ENCODE results near the gene ACTL10. TPM values are rescaled to one million over a fixed set of nuclear protein-coding genes. Genes with fewer than 3 reads are reported as not detected.
A peak's percentile ranks its signal among the peaks of the same experiment; 100 is the strongest.

The ACTL10 gene
- total and polyA plus RNA-seq, 2 of the 13 experiments (the other 11 are each of a cell fraction or from before 2014, with no cell fraction given), result not detected

GRCh38 chr20:33667676-33668465, 1.1 kb downstream of the ACTL10 start (continued):
- TF ChIP-seq ZNF512 (CRISPR knock-in tag; IDR thresholded peaks at IDR 0.05) (no peak), ZNF674 (CRISPR knock-in tag; IDR thresholded peaks at IDR 0.05; ENCODE audit: low read depth) (0 out of 2 replicates have a peak, but pooled peaks have one; percentile 12), FOXO1 (CRISPR knock-in tag; IDR thresholded peaks at IDR 0.05) (peak; percentile 19; the same call in 1 of the 2 replicates), ZEB1 (IDR thresholded peaks at IDR 0.05; ENCODE audit: insufficient replicate concordance, low read depth) (no peak), HIVEP1 (CRISPR knock-in tag; IDR thresholded peaks at IDR 0.05) (peak; percentile 38; the same call in 1 of the 2 replicates), POLR2A (IDR thresholded peaks at IDR 0.05; ENCODE audit: insufficient read depth in 1 of 2, low read depth in 2 of 2, low read length in 2 of 2) (0 out of 4 replicates have a peak, but pooled peaks of 1 of the 2 experiments have one; percentile 26), ZNF567 (CRISPR knock-in tag; IDR thresholded peaks at IDR 0.05; ENCODE audit: borderline replicate concordance) (no peak), RXRA (CRISPR knock-in tag; IDR thresholded peaks at IDR 0.05) (peak; percentile 45), ZNF563 (CRISPR knock-in tag; IDR thresholded peaks at IDR 0.05) (peak; percentile 51; the same call in 1 of the 2 replicates), ZNF160 (CRISPR knock-in tag; IDR thresholded peaks at IDR 0.05) (0 out of 2 replicates have a peak, but pooled peaks have one; percentile 34), FOXA3 (CRISPR knock-in tag; IDR thresholded peaks at IDR 0.05) (no peak), ATF2 (CRISPR knock-in tag; IDR thresholded peaks at IDR 0.05) (no peak), ZNF768 (CRISPR knock-in tag; IDR thresholded peaks at IDR 0.05) (peak; percentile 7; the same call in 1 of the 2 replicates), SP4 (CRISPR knock-in tag; IDR thresholded peaks at IDR 0.05) (peak; percentile 49; the same call in 1 of the 2 replicates)
- TF ChIP-seq, protein P1, sequence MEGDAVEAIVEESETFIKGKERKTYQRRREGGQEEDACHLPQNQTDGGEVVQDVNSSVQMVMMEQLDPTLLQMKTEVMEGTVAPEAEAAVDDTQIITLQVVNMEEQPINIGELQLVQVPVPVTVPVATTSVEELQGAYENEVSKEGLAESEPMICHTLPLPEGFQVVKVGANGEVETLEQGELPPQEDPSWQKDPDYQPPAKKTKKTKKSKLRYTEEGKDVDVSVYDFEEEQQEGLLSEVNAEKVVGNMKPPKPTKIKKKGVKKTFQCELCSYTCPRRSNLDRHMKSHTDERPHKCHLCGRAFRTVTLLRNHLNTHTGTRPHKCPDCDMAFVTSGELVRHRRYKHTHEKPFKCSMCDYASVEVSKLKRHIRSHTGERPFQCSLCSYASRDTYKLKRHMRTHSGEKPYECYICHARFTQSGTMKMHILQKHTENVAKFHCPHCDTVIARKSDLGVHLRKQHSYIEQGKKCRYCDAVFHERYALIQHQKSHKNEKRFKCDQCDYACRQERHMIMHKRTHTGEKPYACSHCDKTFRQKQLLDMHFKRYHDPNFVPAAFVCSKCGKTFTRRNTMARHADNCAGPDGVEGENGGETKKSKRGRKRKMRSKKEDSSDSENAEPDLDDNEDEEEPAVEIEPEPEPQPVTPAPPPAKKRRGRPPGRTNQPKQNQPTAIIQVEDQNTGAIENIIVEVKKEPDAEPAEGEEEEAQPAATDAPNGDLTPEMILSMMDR (CRISPR knock-in tag; IDR thresholded peaks at IDR 0.05), result peak; percentile 93
- TF ChIP-seq, protein P2, sequence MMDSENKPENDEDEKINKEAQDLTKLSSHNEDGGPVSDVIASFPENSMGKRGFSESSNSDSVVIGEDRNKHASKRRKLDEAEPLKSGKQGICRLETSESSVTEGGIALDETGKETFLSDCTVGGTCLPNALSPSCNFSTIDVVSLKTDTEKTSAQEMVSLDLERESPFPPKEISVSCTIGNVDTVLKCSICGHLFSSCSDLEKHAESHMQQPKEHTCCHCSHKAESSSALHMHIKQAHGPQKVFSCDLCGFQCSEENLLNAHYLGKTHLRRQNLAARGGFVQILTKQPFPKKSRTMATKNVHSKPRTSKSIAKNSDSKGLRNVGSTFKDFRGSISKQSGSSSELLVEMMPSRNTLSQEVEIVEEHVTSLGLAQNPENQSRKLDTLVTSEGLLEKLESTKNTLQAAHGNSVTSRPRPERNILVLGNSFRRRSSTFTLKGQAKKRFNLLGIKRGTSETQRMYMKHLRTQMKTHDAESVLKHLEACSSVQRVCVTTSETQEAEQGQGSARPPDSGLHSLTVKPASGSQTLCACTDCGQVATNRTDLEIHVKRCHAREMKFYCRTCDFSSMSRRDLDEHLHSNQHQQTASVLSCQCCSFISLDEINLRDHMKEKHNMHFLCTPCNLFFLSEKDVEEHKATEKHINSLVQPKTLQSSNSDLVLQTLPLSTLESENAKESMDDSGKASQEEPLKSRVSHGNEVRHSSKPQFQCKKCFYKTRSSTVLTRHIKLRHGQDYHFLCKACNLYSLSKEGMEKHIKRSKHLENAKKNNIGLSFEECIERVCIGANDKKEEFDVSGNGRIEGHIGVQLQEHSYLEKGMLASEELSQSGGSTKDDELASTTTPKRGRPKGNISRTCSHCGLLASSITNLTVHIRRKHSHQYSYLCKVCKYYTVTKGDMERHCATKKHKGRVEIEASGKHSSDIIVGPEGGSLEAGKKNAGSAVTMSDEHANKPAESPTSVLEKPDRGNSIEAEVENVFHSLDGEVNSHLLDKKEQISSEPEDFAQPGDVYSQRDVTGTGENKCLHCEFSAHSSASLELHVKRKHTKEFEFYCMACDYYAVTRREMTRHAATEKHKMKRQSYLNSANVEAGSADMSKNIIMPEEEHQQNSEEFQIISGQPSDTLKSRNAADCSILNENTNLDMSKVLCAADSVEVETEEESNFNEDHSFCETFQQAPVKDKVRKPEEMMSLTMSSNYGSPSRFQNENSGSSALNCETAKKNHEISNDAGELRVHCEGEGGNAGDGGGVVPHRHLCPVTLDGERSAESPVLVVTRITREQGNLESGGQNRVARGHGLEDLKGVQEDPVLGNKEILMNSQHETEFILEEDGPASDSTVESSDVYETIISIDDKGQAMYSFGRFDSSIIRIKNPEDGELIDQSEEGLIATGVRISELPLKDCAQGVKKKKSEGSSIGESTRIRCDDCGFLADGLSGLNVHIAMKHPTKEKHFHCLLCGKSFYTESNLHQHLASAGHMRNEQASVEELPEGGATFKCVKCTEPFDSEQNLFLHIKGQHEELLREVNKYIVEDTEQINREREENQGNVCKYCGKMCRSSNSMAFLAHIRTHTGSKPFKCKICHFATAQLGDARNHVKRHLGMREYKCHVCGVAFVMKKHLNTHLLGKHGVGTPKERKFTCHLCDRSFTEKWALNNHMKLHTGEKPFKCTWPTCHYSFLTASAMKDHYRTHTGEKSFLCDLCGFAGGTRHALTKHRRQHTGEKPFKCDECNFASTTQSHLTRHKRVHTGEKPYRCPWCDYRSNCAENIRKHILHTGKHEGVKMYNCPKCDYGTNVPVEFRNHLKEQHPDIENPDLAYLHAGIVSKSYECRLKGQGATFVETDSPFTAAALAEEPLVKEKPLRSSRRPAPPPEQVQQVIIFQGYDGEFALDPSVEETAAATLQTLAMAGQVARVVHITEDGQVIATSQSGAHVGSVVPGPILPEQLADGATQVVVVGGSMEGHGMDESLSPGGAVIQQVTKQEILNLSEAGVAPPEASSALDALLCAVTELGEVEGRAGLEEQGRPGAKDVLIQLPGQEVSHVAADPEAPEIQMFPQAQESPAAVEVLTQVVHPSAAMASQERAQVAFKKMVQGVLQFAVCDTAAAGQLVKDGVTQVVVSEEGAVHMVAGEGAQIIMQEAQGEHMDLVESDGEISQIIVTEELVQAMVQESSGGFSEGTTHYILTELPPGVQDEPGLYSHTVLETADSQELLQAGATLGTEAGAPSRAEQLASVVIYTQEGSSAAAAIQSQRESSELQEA (CRISPR knock-in tag; IDR thresholded peaks at IDR 0.05; ENCODE audit: not compliant biosample characterization), result no peak
